ENCODE measurements around the gene RFESD. TPM values are rescaled to one million over a fixed set of nuclear protein-coding genes. Genes with fewer than 3 reads are reported as not detected.

Gene RFESD
- total RNA-seq, 1 experiment from 2014 or later = 2.2 TPM

- no peaks in the 10 kb centered on the region for H3K27me3 ChIP-seq (ENCODE audit: control insufficient read depth, insufficient read depth, low read length)
- in situ Hi-C loops (cut with HindIII; ENCODE audit: low pct_unique_long_range_greater_than_20kb, low sequenced_read_pairs) = no loop called here
- no peak for TF ChIP-seq SIN3A (IDR thresholded peaks at IDR 0.05; ENCODE audit: borderline replicate concordance, insufficient read depth, low read depth, low read length)
- TF ChIP-seq REST (IDR thresholded peaks at IDR 0.05; ENCODE audit: insufficient read depth in 1 of 2, low read depth in 2 of 2, low read length in 1 of 2) = no peak
- no peak for TF ChIP-seq POLR2AphosphoS5 (IDR thresholded peaks at IDR 0.05; ENCODE audit: low read depth, low read length)
- no peak for TF ChIP-seq CTCF (IDR thresholded peaks at IDR 0.05)
- TF ChIP-seq TCF7L2 (IDR thresholded peaks at IDR 0.05; ENCODE audit: low read depth, low read length) = no peak
- no peaks in the 10 kb centered on the region for H3K9me3 ChIP-seq (ENCODE audit: control insufficient read depth, insufficient read depth, low read depth, low read length)
- BruUV-seq (replicated peaks) = no TSS peak
- no peak overlapping the region; a peak in 1 of 4 replicates for H3K4me3 ChIP-seq (ENCODE audit: low read depth in 2 of 2, low read length in 2 of 2)
- H3K4me1 ChIP-seq (ENCODE audit: control insufficient read depth, insufficient read depth, low read length) = peaks cover 8% of the 10 kb centered on the region
- CTCF ChIA-PET = interaction anchor here (0.5 kb wide), 1 partner anchor 338 kb away, joined by 3 read pairs; no protein-coding TSS in a partner anchor
- DNase-seq (ENCODE audit: low read depth, low spot score) = no peak
- ATAC-seq = no peak
- no peaks in the 10 kb centered on the region for H3K36me3 ChIP-seq (ENCODE audit: control insufficient read depth, insufficient read depth, low read length)
- intact Hi-C loops (cut with micrococcal nuclease; ENCODE audit: unreplicated experiment) = no loop called here
- H3K27ac ChIP-seq (ENCODE audit: low read length) = peak overlapping the region; percentile 65; the same call in 1 of the 2 replicates
- POLR2A ChIA-PET = interaction anchor here (0.6 kb wide), 1 partner anchor 82 kb away, joined by 3 read pairs; no protein-coding TSS in a partner anchor
Observed at GRCh38 chr5:95621839-95622629, 24.5 kb upstream of the RFESD start.

- no peak for DNase-seq (ENCODE audit: low read depth, low spot score)
- H3K27me3 ChIP-seq (ENCODE audit: control insufficient read depth, insufficient read depth, low read length) = no peaks in the 10 kb centered on the region
- POLR2A ChIA-PET = no interaction called here
- CTCF ChIA-PET = no interaction called here
- no TSS peak for BruUV-seq (replicated peaks)
- no peaks in the 10 kb centered on the region for H3K36me3 ChIP-seq (ENCODE audit: control insufficient read depth, insufficient read depth, low read length)
- no peak overlapping the region for H3K27ac ChIP-seq (ENCODE audit: low read length)
- H3K9me3 ChIP-seq (ENCODE audit: control insufficient read depth, insufficient read depth, low read depth, low read length) = no peaks in the 10 kb centered on the region
- H3K4me1 ChIP-seq (ENCODE audit: control insufficient read depth, insufficient read depth, low read length) = peaks cover 6% of the 10 kb centered on the region; the same call in 1 of the 2 replicates
- H3K4me3 ChIP-seq (ENCODE audit: low read depth in 2 of 2, low read length in 2 of 2) = no peak overlapping the region
- no peak for ATAC-seq
- in situ Hi-C loops (cut with HindIII; ENCODE audit: low pct_unique_long_range_greater_than_20kb, low sequenced_read_pairs) (no loop called here), intact Hi-C loops (cut with micrococcal nuclease; ENCODE audit: unreplicated experiment) (no loop called here)
- TF ChIP-seq CTCF (IDR thresholded peaks at IDR 0.05) (no peak), TCF7L2 (IDR thresholded peaks at IDR 0.05; ENCODE audit: low read depth, low read length) (no peak), POLR2AphosphoS5 (IDR thresholded peaks at IDR 0.05; ENCODE audit: low read depth, low read length) (no peak), REST (IDR thresholded peaks at IDR 0.05; ENCODE audit: insufficient read depth in 1 of 2, low read depth in 2 of 2, low read length in 1 of 2) (no peak), SIN3A (IDR thresholded peaks at IDR 0.05; ENCODE audit: borderline replicate concordance, insufficient read depth, low read depth, low read length) (no peak)
Observed at GRCh38 chr5:95623706-95624105, 22.9 kb upstream of the RFESD start.

All from Panc1 (cell line).